IPS-11a (cell line): ENCODE data around the gene AFF3.

Experiments
- H3K4me3 ChIP-seq: one replicate; pipeline ENCODE4 v1.5.1; 2013; ENCODE audit warnings: low read depth, low read length, control low read depth

AFF3 gene

GRCh38 chr2:99899058-99899855 lies 243.1 kb downstream of the AFF3 start:
- no peak overlapping the region for H3K4me3 ChIP-seq

- H3K4me3 ChIP-seq: no peak overlapping the region
Measured at GRCh38 chr2:99898336-99899048, 243.9 kb downstream of the AFF3 start.

GRCh38 chr2:99891428-99891780 lies 251.0 kb downstream of the AFF3 start:
- H3K4me3 ChIP-seq: no peak overlapping the region

GRCh38 chr2:99890568-99891427 lies 251.6 kb downstream of the AFF3 start:
- H3K4me3 ChIP-seq: no peak overlapping the region

GRCh38 chr2:99888617-99889016 lies 253.8 kb downstream of the AFF3 start:
- no peak overlapping the region for H3K4me3 ChIP-seq

GRCh38 chr2:99886418-99886817 lies 256.0 kb downstream of the AFF3 start:
- no peak overlapping the region for H3K4me3 ChIP-seq

- no peak overlapping the region for H3K4me3 ChIP-seq
Measured at GRCh38 chr2:99883358-99883757, 259.0 kb downstream of the AFF3 start.

- no peak overlapping the region for H3K4me3 ChIP-seq
Measured at GRCh38 chr2:99881901-99882591, 260.3 kb downstream of the AFF3 start.

- no peak overlapping the region for H3K4me3 ChIP-seq
Measured at GRCh38 chr2:99880964-99881294, 261.5 kb downstream of the AFF3 start.

- no peak overlapping the region for H3K4me3 ChIP-seq
Measured at GRCh38 chr2:99880148-99880963, 262.0 kb downstream of the AFF3 start.

- H3K4me3 ChIP-seq: no peak overlapping the region
Measured at GRCh38 chr2:99879481-99879880, 262.9 kb downstream of the AFF3 start.

- no peak overlapping the region for H3K4me3 ChIP-seq
Measured at GRCh38 chr2:99878581-99879350, 263.6 kb downstream of the AFF3 start.

- no peak overlapping the region for H3K4me3 ChIP-seq
Measured at GRCh38 chr2:99877963-99878362, 264.4 kb downstream of the AFF3 start.

- H3K4me3 ChIP-seq: no peak overlapping the region
Measured at GRCh38 chr2:99876956-99877355, 265.4 kb downstream of the AFF3 start.

GRCh38 chr2:99875627-99876201 lies 266.7 kb downstream of the AFF3 start:
- H3K4me3 ChIP-seq: no peak overlapping the region

- H3K4me3 ChIP-seq: no peak overlapping the region
Measured at GRCh38 chr2:99868260-99868659, 274.1 kb downstream of the AFF3 start.

GRCh38 chr2:99867770-99868169 lies 274.6 kb downstream of the AFF3 start:
- no peak overlapping the region for H3K4me3 ChIP-seq

GRCh38 chr2:99865818-99866676 lies 276.3 kb downstream of the AFF3 start:
- no peak overlapping the region for H3K4me3 ChIP-seq
